GM18517 (cell line): ENCODE results near the gene FBN2.

Experiments
- ATAC-seq: cut with Tn5 transposase; IDR thresholded peaks from one replicate; pipeline ENCODE4 v1.9.1; 2021; ENCODE audit warnings: mild to moderate bottlenecking, moderate library complexity; ENCODE audit not compliant: unreplicated experiment

Gene FBN2

GRCh38 chr5:128259607-128260021 lies 278.4 kb downstream of the FBN2 start:
- ATAC-seq, result no peak

- no peak for ATAC-seq
Measured at GRCh38 chr5:128258372-128258771, 279.7 kb downstream of the FBN2 start.

- ATAC-seq, result no peak
Measured at GRCh38 chr5:128257076-128257475, 281.0 kb downstream of the FBN2 start.

GRCh38 chr5:128254789-128255188 lies 283.3 kb downstream of the FBN2 start:
- no peak for ATAC-seq

GRCh38 chr5:128253880-128254279 lies 284.2 kb downstream of the FBN2 start:
- no peak for ATAC-seq

GRCh38 chr5:128253161-128253560 lies 284.9 kb downstream of the FBN2 start:
- no peak for ATAC-seq

GRCh38 chr5:128252756-128253155 lies 285.3 kb downstream of the FBN2 start:
- ATAC-seq, result no peak

- no peak for ATAC-seq
Measured at GRCh38 chr5:128252196-128252595, 285.8 kb downstream of the FBN2 start.

GRCh38 chr5:128245974-128246373 lies 292.1 kb downstream of the FBN2 start:
- ATAC-seq, result no peak

GRCh38 chr5:128243958-128244582 lies 294.0 kb downstream of the FBN2 start:
- no peak for ATAC-seq

GRCh38 chr5:128241051-128241695 lies 296.9 kb downstream of the FBN2 start:
- no peak for ATAC-seq

- ATAC-seq, result no peak
Measured at GRCh38 chr5:128237546-128237945, 300.5 kb downstream of the FBN2 start.

- no peak for ATAC-seq
Measured at GRCh38 chr5:128237000-128237399, 301.0 kb downstream of the FBN2 start.

- no peak for ATAC-seq
Measured at GRCh38 chr5:128236334-128236733, 301.7 kb downstream of the FBN2 start.

GRCh38 chr5:128234928-128235641 lies 303.0 kb downstream of the FBN2 start:
- no peak for ATAC-seq

- no peak for ATAC-seq
Measured at GRCh38 chr5:128228521-128228920, 309.5 kb downstream of the FBN2 start.

GRCh38 chr5:128228008-128228407 lies 310.0 kb downstream of the FBN2 start:
- no peak for ATAC-seq

- ATAC-seq, result no peak
Measured at GRCh38 chr5:128225245-128226030, 312.6 kb downstream of the FBN2 start.

- ATAC-seq, result no peak
Measured at GRCh38 chr5:128224336-128224735, 313.7 kb downstream of the FBN2 start.

- ATAC-seq, result no peak
Measured at GRCh38 chr5:128220841-128221240, 317.2 kb downstream of the FBN2 start.

- ATAC-seq, result no peak
Measured at GRCh38 chr5:128216860-128217531, 321.0 kb downstream of the FBN2 start.
